ENCODE data around the gene PPP2R2D. TPM values are rescaled to one million over a fixed set of nuclear protein-coding genes. Genes with fewer than 3 reads are reported as not detected.

Gene PPP2R2D
- polyA plus RNA-seq, 1 donor (not counting 4 experiments of a cell fraction or from before 2014, with no cell fraction given): 49.1 TPM

- DNase-seq (ENCODE audit: low read depth, low spot score) (peak; percentile 98), FAIRE-seq (no peak)
- Histone ChIP-seq H3K9ac (ENCODE audit: control insufficient read depth, extremely low read depth, insufficient read depth, low read length) (peak overlapping the region; percentile 9), H3K9me3 (ENCODE audit: control insufficient read depth, low read depth, low read length) (no peaks in the 10 kb centered on the region), H3K4me2 (ENCODE audit: control insufficient read depth, extremely low read depth, insufficient read depth, low read depth, low read length) (peak overlapping the region; percentile 25), H3K9me1 (ENCODE audit: control insufficient read depth, extremely low read depth, insufficient read depth, low read length) (no peaks in the 10 kb centered on the region), H3K27me3 (ENCODE audit: control insufficient read depth, extremely low read depth, insufficient read depth, low read length) (peaks cover 20% of the 10 kb centered on the region), H2AFZ (ENCODE audit: control insufficient read depth, low read length) (no peak overlapping the region), H4K20me1 (ENCODE audit: control insufficient read depth, extremely low read depth, insufficient read depth, low read length) (no peaks in the 10 kb centered on the region), H3K36me3 (ENCODE audit: control insufficient read depth in 2 of 2, extremely low read depth in 1 of 2, insufficient read depth in 2 of 2, low read length in 2 of 2) (no peaks in the 10 kb centered on the region), H3K4me1 (ENCODE audit: control insufficient read depth, extremely low read depth, insufficient read depth, low read length) (peaks cover 16% of the 10 kb centered on the region), H3K4me3 (ENCODE audit: control insufficient read depth in 2 of 3, extremely low read depth in 1 of 3, insufficient read depth in 2 of 3, low read depth in 1 of 3, low read length in 3 of 3) (no peak overlapping the region), H3K27ac (ENCODE audit: control insufficient read depth, insufficient read depth, low read length) (peak overlapping the region; percentile 56), H3K79me2 (ENCODE audit: control insufficient read depth, insufficient read depth, low read length) (no peaks in the 10 kb centered on the region)
- dilution Hi-C loops (cut with MboI; ENCODE audit: extremely low pct_ligation_motif_present, low sequenced_read_pairs): no loop called here
- TF ChIP-seq, protein P1, sequence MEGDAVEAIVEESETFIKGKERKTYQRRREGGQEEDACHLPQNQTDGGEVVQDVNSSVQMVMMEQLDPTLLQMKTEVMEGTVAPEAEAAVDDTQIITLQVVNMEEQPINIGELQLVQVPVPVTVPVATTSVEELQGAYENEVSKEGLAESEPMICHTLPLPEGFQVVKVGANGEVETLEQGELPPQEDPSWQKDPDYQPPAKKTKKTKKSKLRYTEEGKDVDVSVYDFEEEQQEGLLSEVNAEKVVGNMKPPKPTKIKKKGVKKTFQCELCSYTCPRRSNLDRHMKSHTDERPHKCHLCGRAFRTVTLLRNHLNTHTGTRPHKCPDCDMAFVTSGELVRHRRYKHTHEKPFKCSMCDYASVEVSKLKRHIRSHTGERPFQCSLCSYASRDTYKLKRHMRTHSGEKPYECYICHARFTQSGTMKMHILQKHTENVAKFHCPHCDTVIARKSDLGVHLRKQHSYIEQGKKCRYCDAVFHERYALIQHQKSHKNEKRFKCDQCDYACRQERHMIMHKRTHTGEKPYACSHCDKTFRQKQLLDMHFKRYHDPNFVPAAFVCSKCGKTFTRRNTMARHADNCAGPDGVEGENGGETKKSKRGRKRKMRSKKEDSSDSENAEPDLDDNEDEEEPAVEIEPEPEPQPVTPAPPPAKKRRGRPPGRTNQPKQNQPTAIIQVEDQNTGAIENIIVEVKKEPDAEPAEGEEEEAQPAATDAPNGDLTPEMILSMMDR (optimal IDR thresholded peaks at IDR 0.05 in 1 of 3, IDR thresholded peaks at IDR 0.05 in 1 of 3, conservative IDR thresholded peaks at IDR 0.05 in 1 of 3; ENCODE audit: extremely low read depth in 1 of 3, insufficient read depth in 2 of 3, low read length in 3 of 3): no peak
- no peak for TF ChIP-seq EZH2 (IDR thresholded peaks at IDR 0.05; ENCODE audit: low read length)
These were observed 12.6 kb upstream of the PPP2R2D start for GRCh38 chr10:131888186-131888604.

GRCh38 chr10:131889755-131890154 lies 11.1 kb upstream of the PPP2R2D start:
- no peak overlapping the region for H3K27ac ChIP-seq (ENCODE audit: control insufficient read depth, insufficient read depth, low read length)
- DNase-seq (ENCODE audit: low read depth, low spot score) (no peak), FAIRE-seq (no peak)
- H3K9me3 ChIP-seq (ENCODE audit: control insufficient read depth, low read depth, low read length): no peaks in the 10 kb centered on the region
- peaks cover 16% of the 10 kb centered on the region for H3K4me1 ChIP-seq (ENCODE audit: control insufficient read depth, extremely low read depth, insufficient read depth, low read length)
- no peaks in the 10 kb centered on the region for H3K36me3 ChIP-seq (ENCODE audit: control insufficient read depth in 2 of 2, extremely low read depth in 1 of 2, insufficient read depth in 2 of 2, low read length in 2 of 2)
- H2AFZ ChIP-seq (ENCODE audit: control insufficient read depth, low read length): no peak overlapping the region
- H3K79me2 ChIP-seq (ENCODE audit: control insufficient read depth, insufficient read depth, low read length): no peaks in the 10 kb centered on the region
- H3K9ac ChIP-seq (ENCODE audit: control insufficient read depth, extremely low read depth, insufficient read depth, low read length): no peak overlapping the region
- TF ChIP-seq EZH2 (IDR thresholded peaks at IDR 0.05; ENCODE audit: low read length): no peak
- TF ChIP-seq, protein P1 (optimal IDR thresholded peaks at IDR 0.05 in 1 of 3, IDR thresholded peaks at IDR 0.05 in 1 of 3, conservative IDR thresholded peaks at IDR 0.05 in 1 of 3; ENCODE audit: extremely low read depth in 1 of 3, insufficient read depth in 2 of 3, low read length in 3 of 3): no peak
- H3K27me3 ChIP-seq (ENCODE audit: control insufficient read depth, extremely low read depth, insufficient read depth, low read length): peaks cover 23% of the 10 kb centered on the region
- no peak overlapping the region for H3K4me3 ChIP-seq (ENCODE audit: control insufficient read depth in 2 of 3, extremely low read depth in 1 of 3, insufficient read depth in 2 of 3, low read depth in 1 of 3, low read length in 3 of 3)
- no peaks in the 10 kb centered on the region for H3K9me1 ChIP-seq (ENCODE audit: control insufficient read depth, extremely low read depth, insufficient read depth, low read length)
- H4K20me1 ChIP-seq (ENCODE audit: control insufficient read depth, extremely low read depth, insufficient read depth, low read length): no peaks in the 10 kb centered on the region
- dilution Hi-C loops (cut with MboI; ENCODE audit: extremely low pct_ligation_motif_present, low sequenced_read_pairs): no loop called here
- no peak overlapping the region for H3K4me2 ChIP-seq (ENCODE audit: control insufficient read depth, extremely low read depth, insufficient read depth, low read depth, low read length)

Measured in keratinocyte (primary cell).